Lower leg skin (tissue), 4 donors: Measurements from ENCODE around the gene HNRNPUL2. TPM values are rescaled to one million over a fixed set of nuclear protein-coding genes. Genes with fewer than 3 reads are reported as not detected.
"Not testable (repeated sequence)": the region's sequence is repeated elsewhere in the genome, so short reads cannot be mapped to it uniquely, and the experiment has no call there.

ENCODE experiments used
- DNase-seq, 2 donors: peaks; one replicate each; pipeline ENCODE4 v3.0.0-alpha.2; 2019; ENCODE audit warnings: low spot score in 2 of 2
- H3K4me3 ChIP-seq: fragments of 200-600 bp; sonication (generic); 2 replicates; pipeline ENCODE4 v1.5.1; 2017; ENCODE audit warnings: mild to moderate bottlenecking, low read depth; ENCODE audit not compliant: poor library complexity, severe bottlenecking
- POLR2A ChIP-seq, 2 donors: fragments of 450-650 bp; IDR thresholded peaks; one replicate each; pipeline ENCODE4 v1.6.1; 2016 to 2017; ENCODE audit warnings: antibody characterized with exemption in 2 of 2, mild to moderate bottlenecking in 1 of 2, moderate library complexity in 1 of 2
- WGBS, 2 donors: methylation state at CpG; one replicate each; pipeline ENCODE4 v1.1.5; 2018; 5-methylcytosine and 5-hydroxymethylcytosine counted together
- intact Hi-C: fragments of 100-400 bp; cut with DNase I; formaldehyde crosslinking; loops from one replicate; pipeline ENCODE4 v1.15.0; 2023; ENCODE audit warnings: low total_unique reads
- total RNA-seq, 4 donors: library from RNA; depleted of rRNA; stranded (reverse); fragments of >200 nt; gene quantifications; one replicate each; pipeline ENCODE4 v1.1.0, GENCODE V29; 2016
- TF ChIP-seq, protein P1 (sequence below), 3 donors: fragments of 450-650 bp; IDR thresholded peaks; one replicate each; pipeline ENCODE4 v1.5.1; 2016; ENCODE audit warnings: antibody characterized with exemption in 3 of 3, mild to moderate bottlenecking in 3 of 3, moderate library complexity in 2 of 3

HNRNPUL2 gene
- 10 to 100 TPM; 19.9 to 30.8 (median 24.3) TPM for total RNA-seq

DNA sequence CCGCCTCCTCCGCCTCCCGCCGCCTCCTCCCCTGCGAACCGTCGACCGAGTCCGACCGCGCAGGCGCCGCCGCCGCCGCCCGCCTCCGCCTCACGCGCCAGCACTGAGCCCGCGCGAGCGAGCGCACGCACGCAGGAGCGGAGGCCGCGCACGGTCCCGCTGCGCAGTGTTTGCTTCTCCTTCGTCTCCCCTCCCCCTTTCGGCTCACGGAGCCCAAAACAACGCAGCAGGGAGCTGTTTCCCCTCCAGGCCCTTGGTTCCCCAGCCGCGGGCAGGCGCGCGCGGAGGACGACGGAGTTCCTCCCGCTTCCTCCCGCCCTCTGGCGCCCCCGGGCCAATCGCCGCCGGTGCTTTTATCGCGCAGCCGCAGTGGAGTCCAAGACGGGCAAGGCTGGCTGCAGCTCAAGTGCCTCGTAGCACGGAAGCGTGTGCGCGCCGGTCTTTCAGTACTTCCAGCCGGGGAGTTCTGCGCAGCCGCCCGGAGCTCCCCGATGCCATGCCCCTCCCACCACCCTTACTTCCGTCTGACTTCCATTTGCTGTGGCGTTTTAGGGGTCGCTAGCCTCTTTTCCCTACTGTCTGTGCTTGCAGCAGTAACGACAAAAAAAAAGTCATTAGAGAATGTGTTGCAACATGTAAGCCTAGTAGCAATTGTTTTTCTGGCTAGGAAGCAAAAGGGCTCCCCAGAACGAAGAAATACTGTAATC is at the start of gene HNRNPUL2:
TSS of gene HNRNPUL2 (minus strand) at position 293 of the 707 bp plus-strand sequence. CDS start 301 bp downstream, outside the sequence.
- WGBS, 2 donors: 0 to 1% methylated on average over 46 to 47 of the region's 72 CpGs
- peak; percentile 97 to 100 for DNase-seq

GRCh38 chr11:62775646-62776045 is 48.4 kb upstream of the HNRNPUL2 start:
- no peak for DNase-seq
- TF ChIP-seq, protein P1, sequence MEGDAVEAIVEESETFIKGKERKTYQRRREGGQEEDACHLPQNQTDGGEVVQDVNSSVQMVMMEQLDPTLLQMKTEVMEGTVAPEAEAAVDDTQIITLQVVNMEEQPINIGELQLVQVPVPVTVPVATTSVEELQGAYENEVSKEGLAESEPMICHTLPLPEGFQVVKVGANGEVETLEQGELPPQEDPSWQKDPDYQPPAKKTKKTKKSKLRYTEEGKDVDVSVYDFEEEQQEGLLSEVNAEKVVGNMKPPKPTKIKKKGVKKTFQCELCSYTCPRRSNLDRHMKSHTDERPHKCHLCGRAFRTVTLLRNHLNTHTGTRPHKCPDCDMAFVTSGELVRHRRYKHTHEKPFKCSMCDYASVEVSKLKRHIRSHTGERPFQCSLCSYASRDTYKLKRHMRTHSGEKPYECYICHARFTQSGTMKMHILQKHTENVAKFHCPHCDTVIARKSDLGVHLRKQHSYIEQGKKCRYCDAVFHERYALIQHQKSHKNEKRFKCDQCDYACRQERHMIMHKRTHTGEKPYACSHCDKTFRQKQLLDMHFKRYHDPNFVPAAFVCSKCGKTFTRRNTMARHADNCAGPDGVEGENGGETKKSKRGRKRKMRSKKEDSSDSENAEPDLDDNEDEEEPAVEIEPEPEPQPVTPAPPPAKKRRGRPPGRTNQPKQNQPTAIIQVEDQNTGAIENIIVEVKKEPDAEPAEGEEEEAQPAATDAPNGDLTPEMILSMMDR (IDR thresholded peaks at IDR 0.05): no peak
- no peak for TF ChIP-seq POLR2A (IDR thresholded peaks at IDR 0.05)
- H3K4me3 ChIP-seq: no peak overlapping the region
- intact Hi-C loops: no loop called here
- WGBS, 2 donors: 87 to 92% methylated on average over 17 of the region's 17 CpGs

More for the DNA sequence above, at the start of gene HNRNPUL2:
- intact Hi-C loops: no loop called here
- peak within 1 kb of the TSS; percentile 88 for H3K4me3 ChIP-seq
- peak in 1 of 2 donors; percentile 89 for TF ChIP-seq POLR2A (IDR thresholded peaks at IDR 0.05)
- TF ChIP-seq, protein P1 (IDR thresholded peaks at IDR 0.05): no peak

DNA sequence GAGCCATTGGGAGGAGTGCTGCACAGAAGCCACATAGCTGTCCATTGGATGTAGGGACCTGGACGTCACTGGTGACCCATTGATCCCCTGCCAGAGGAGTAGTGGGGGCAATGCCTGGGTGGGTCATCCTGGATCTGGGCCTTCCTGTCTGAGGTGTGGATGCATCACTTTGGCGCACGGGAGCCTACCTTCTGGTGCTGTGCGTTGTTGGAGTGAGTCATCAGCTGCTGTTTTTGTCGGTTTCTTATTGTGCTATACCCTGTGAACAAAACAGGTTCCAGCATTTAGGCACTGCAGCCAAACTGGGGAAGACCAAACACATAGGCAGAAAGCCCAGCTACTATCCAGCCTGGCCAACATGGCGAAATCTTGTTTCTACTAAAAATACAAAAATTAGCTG is 47.1 kb upstream of the HNRNPUL2 start:
- H3K4me3 ChIP-seq: no peak overlapping the region
- WGBS, 2 donors: 68 to 70% methylated on average over 5 to 6 of the region's 6 CpGs
- no peak for DNase-seq
- TF ChIP-seq POLR2A (IDR thresholded peaks at IDR 0.05): no peak
- TF ChIP-seq, protein P1 (IDR thresholded peaks at IDR 0.05): no peak
- intact Hi-C loops: no loop called here

DNA sequence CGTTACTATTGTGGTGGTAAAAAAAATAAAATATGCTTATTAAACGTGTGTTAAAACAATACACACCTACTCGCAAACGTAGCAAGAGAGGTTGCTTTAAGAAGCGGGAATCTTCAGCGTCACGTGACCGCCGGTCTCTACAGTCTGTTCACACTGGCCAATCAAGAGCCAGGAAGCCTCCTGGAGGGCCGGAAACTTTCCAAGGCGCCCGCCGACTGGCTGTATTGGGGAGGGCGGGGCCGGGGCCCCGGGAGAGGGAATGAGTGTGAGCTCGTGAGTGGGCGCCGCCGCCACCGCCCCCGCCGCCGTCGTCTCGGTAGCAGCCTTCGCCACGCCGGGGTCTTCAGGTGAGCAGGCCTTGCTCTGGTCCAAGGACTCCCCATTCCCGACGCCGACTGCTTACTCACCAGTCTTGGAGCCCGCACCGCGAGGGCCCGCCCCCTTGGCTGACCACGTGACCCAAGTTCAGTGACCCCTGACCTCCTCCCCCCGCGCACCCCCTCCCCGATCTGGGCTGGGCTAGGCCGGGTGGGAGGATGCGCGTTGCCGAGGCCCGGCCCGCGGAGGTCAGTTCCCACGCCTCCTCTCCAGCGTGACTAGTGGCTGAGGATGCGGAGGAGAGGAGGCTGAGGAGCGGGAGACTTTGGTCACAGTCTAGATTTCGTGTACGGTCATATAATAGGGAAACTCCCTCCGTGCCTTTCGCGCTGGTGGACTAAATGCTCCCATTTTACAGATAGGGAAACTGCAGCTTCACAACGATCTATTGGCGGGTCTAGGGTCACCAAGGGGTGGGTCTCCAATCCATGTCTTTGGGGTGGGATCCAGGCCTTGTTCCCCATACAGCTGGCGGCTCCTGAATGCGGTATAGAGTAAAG is 44.1 kb upstream of the HNRNPUL2 start, which contains the start of gene TAF6L:
TSS of gene TAF6L (plus strand) at position 253 of the 878 bp plus-strand sequence. CDS start 4,388 bp downstream, outside the sequence.
- intact Hi-C loops: no loop called here
- peak within 1 kb of the TSS; percentile 37 for H3K4me3 ChIP-seq
- no peak for TF ChIP-seq POLR2A (IDR thresholded peaks at IDR 0.05)
- TF ChIP-seq, protein P1 (IDR thresholded peaks at IDR 0.05): no peak
- WGBS, 2 donors: 2% methylated on average over 49 to 54 of the region's 60 CpGs
- peak; percentile 98 to 99 for DNase-seq

- peak in 1 of 2 donors; percentile 33 for DNase-seq
- no peak for TF ChIP-seq POLR2A (IDR thresholded peaks at IDR 0.05)
- TF ChIP-seq, protein P1 (IDR thresholded peaks at IDR 0.05): no peak
- peak overlapping the region; percentile 37 for H3K4me3 ChIP-seq
- WGBS, 2 donors: 0 to 1% methylated on average over 18 of the region's 18 CpGs
- intact Hi-C loops: no loop called here
Measured at GRCh38 chr11:62770778-62771143, 43.5 kb upstream of the HNRNPUL2 start.

DNA sequence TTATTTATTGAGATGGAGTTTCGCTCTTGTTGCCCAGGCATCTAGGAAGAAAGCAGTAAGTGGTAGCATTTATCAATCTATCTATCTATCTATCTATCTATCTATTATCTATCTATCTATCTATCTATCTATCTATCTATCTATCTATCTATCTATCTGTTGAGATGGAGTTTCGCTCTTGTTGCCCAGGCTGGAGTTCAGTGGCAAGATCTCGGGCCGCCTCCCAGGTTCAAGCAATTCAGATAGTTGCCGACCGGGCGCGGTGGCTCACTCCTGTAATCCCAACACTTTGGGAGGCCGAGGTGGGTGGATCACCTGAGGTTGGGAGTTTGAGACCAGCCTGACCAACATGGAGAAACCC is 33.6 kb upstream of the HNRNPUL2 start:
- DNase-seq, intact Hi-C loops, H3K4me3 ChIP-seq: not testable (repeated sequence)
- 28 to 31% methylated on average over 9 of the region's 9 CpGs for WGBS, 2 donors
